HG02981 (cell line): Measurements from ENCODE around the gene EMC6.

Experiments
- ATAC-seq: cut with Tn5 transposase; IDR thresholded peaks from one replicate; pipeline ENCODE4 v1.9.1; 2021; ENCODE audit warnings: mild to moderate bottlenecking, moderate library complexity; ENCODE audit not compliant: unreplicated experiment

EMC6 gene

DNA sequence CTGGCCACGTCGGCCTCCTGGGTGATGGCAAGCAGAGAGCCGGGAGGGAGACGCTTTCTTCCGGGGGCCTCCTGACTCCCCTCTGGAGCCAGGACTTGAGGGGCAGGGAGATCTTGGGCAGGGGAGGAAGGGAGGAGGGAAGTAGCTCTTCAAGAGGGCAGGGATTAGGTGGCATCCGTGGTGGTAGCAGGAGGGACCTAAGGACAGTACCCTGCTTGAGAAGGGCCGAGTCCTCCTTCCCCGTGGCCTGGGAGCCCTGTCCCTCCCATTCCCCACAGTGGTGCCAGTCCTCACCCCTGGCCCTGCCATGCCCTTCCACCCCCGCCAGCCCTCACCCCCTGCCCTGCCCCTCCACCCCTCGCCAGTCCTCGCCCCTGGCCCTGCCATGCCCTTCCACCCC lies 12.8 kb upstream of the EMC6 start:
- ATAC-seq = no peak

DNA sequence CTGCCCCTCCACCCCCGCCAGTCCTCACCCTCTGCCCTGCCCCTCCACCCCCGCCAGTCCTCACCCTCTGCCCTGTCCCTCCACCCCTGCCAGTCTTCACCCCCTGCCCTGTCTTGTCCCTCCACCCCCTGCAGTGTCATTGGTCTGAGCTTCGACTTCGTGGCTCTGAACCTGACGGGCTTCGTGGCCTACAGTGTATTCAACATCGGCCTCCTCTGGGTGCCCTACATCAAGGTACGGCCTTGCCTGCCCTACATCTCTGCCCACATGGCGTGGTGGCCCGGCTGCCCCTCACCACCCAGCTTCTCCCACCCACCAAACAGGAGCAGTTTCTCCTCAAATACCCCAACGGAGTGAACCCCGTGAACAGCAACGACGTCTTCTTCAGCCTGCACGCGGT lies 12.3 kb upstream of the EMC6 start:
- no peak for ATAC-seq

DNA sequence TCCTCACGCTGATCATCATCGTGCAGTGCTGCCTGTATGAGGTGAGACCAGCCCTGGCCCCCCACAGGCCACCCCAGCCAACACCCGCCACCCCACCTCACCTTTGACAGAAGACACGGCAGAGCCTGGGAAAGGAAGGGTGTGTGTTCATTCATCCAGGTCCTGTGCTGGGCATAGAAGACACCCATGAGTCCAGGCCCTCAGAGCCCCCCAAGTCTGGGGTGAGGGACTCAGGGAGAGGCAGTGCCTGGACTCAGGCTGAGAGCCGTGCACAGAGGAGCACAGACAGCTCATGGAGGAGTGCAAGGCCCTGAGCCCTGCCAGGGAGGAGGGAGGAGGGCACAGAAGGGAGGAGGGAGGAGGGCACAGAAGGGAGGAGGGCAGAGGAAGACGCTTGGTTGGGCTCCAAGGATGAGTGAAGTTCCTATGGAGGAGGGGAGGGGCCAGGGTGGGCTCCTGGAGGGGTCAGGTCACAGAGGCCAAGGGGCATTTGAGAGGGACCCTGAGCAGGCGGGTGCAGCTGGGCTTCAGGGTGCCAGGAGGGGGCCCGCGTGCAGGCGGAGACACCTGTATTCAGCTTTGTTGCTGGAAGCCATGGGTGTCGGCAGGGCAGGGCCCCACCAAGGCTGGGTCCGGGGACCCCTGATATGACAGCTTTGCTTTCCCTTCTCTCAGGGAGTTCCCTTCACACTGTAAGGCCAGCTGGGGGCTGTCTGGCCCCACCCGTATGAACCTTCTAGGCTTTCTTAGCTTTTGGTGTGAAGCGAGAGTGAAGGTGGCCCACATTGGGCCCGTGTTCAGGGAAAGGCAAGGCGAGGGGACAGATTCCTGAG lies 11.6 kb upstream of the EMC6 start:
- ATAC-seq = no peak

DNA sequence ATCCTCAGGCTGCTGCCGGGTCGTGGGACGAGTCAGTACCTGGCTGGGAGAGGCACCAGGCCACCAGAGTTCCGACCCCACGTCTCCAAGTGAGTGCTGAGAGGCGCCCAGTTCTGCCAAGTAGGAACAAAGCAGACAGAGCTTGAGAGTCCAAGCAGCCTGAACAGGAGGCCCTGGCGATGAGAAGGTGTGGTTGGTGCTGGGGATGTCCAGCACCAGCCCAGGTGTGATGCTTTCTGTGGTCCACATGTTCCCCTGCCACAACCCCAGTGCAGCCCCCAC lies 11.1 kb upstream of the EMC6 start:
- ATAC-seq = no peak

DNA sequence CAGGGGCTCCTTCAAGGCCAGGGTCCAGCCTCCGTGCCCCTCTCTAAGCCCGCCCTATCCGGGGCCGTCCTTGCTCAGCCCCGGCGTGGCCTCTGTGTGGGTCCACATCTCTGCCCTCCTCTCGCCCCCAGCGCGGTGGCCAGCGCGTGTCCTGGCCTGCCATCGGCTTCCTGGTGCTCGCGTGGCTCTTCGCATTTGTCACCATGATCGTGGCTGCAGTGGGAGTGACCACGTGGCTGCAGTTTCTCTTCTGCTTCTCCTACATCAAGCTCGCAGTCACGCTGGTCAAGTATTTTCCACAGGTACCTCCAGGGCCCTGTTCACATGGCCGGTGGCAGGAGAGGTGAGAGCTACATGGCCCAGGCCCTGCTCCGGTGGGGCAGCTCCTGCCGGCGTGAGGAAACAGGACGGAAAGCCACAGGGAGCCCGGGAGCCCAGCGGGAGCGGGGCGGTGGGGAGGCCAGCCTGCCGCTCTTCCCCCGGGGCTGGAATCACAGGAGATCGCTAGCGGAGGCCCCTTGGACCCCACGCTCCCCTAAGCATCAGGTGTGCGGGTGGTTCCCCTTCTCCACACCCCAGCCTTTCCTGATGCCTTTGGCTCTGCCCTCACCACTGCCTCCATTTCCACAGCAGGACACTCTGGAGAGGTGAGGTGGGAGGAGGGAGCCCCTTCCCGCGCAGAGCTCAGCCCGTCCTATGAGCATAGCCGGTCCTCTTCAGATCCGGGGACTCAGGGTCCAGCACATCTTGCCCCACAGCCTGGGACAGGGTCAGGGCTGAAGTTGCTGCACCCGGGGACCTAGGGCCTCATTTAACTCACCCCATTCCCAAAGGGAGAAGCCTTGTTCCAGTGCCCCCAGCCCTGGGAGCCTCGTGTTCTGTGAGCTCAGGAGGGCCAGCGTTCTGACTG lies 10.5 kb upstream of the EMC6 start:
- ATAC-seq = no peak

DNA sequence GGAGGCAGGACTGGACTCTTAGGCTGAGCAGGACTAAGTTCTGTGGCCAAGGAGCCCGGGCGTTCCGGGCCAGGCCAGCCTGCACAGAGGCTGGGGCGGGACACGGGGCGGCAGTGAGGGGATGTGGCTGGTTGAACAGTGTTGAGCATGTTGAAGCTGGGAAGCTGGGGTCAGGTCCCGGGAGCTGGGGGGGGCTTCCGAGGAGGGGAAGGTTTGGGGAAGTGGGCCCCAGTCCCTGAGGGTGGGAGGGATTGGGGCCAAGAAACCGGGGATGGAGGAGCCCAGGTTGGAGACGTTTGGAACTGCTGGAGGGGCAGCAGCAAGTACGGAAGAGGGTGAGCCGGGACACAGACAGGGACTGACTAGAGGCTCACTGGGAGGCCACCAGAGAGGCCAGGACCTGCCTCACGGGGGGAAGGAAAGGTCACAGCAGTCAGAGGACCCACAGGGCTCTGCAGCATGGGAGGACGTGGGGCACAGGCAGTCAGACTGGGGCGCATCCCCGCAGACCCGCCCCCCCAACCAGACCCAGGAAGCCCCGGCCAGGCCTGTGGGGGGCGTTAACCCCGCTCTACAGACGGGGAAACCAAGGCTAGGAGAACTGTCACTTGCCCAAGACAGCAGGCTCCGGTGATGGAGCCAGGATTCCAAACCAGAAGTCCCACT lies 9.7 kb upstream of the EMC6 start:
- ATAC-seq = no peak

DNA sequence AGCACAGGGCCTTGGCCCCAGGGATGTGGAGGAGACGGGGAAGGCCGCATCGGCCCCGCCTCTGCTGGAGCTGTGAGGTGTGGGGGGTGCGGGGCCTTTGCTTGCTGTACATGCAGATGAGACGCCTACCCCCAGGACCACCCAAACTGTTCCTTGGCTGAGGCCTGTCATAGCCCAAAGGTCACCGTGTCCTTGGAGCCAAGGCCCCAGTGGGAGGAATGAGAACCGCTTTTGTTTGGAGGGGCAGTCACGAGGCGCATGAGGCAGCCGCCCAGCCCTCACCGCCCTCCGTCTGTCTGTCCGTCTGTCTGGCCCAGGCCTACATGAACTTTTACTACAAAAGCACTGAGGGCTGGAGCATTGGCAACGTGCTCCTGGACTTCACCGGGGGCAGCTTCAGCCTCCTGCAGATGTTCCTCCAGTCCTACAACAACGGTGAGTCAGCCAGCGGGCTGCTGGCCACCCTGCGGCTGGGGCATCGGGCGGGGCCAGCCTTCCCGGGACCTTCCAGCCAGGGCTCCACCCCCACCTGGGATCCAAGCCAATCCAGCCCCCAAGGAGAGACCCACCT lies 9.0 kb upstream of the EMC6 start:
- ATAC-seq = no peak

DNA sequence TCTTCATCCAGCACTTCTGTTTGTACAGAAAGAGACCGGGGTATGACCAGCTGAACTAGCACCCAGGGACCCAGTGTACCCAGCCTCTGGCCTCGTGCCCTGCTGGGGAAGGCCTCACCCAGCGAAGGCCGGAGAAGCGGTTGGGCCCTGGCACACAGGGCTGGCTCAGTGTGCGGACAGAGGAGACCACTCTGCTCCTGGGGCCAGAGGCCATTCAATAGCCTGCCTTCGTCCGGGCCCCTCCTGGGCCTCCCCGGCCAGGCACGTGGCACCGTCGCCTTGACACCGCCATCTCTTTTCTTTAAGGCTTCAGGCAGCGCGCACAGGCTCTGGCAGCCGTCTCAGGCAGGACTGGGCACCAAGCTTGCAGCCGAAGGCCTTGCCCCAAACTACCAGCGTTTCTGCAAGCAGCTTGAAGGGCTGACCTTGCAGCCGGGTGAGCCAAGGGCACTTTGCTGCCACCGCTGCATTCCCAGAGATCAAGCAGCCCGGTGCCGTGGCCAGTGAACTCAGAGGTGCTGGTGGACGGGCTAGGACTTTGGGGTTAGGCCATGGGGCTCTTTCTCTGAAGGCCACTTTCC lies 8.2 kb upstream of the EMC6 start:
- no peak for ATAC-seq

DNA sequence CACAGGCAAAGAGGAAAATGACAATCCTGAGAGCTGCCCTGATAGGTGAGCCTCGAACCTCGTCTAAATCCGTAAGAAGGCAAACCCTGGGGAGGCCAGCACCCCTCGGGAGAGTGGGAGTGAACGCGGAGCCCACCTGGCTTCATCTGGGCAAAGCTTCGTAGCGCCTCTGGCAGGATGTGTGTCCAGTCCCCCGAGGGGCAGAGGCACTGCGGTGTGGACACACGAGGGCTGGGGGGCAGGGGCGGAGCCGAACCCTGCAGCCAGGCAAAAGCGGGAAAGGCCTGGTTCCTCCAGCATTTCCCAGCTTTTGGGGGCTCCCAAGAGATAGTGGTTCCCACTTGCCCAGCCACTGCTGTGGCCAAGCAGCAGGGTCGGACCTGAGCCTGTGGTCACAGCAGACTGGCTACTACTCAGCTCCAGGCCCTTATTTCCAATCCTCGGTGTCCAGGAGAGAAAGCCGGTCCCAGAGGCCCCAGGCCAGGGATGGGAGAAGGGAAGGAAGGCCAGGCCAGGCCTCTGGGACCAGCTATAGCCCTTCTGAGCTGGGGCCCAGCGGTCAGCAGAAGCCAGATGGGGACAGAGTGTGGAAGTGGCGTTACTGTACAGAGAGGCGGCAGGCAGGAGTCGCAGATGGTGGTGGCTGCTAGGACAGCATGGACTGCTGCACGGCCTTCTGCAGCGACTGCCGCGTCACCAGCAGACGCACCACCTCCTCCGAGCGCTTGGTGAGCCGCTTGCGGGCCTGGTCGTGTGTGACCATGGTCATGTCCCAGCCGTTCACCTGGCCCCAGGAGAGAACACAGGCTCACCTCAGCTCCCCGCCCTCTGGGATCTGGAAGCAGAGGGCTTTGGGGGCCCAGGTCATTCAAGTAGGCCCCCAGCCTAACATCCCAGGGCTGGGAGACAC lies 5.3 kb upstream of the EMC6 start:
- ATAC-seq = no peak

DNA sequence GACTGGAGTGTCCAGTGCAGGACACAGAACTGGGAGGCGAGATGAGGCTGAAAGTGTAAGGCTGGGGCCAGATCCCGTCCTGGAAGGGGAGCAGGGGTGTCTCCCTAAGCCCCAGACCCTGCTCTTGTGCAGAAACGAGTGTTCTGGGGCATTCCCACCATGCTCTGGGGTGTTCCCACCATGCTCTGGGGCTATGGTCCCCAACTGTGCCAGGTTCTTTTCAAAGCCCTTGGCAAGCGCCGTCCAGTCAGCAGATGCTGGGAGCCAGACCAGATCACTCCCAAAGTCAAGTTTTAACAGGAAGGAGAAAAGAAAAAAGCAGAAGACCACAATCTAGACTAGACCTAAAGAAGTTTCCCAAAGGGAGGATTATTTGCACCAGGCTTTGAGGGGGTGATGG lies 2.8 kb upstream of the EMC6 start:
- ATAC-seq = no peak

DNA sequence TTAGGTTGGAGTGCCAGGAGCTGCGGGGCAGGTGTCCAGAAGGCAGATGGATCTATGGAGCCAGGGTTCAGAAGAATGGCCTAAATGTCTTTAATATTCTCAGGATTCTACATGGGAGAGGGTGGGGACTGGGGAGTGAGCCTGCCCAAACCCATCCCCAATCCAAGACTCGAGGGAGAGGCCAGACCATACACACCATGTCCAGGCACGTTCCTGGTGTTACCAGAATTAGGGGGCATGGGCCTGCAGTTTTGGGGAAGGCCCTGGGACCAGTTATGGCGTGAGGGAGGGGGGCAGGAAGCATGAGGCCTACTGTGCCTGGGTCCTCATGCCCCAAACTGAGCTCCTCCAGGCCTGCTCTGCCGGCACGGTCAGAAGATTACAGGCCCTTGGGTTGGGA lies 2.1 kb upstream of the EMC6 start:
- ATAC-seq = no peak

DNA sequence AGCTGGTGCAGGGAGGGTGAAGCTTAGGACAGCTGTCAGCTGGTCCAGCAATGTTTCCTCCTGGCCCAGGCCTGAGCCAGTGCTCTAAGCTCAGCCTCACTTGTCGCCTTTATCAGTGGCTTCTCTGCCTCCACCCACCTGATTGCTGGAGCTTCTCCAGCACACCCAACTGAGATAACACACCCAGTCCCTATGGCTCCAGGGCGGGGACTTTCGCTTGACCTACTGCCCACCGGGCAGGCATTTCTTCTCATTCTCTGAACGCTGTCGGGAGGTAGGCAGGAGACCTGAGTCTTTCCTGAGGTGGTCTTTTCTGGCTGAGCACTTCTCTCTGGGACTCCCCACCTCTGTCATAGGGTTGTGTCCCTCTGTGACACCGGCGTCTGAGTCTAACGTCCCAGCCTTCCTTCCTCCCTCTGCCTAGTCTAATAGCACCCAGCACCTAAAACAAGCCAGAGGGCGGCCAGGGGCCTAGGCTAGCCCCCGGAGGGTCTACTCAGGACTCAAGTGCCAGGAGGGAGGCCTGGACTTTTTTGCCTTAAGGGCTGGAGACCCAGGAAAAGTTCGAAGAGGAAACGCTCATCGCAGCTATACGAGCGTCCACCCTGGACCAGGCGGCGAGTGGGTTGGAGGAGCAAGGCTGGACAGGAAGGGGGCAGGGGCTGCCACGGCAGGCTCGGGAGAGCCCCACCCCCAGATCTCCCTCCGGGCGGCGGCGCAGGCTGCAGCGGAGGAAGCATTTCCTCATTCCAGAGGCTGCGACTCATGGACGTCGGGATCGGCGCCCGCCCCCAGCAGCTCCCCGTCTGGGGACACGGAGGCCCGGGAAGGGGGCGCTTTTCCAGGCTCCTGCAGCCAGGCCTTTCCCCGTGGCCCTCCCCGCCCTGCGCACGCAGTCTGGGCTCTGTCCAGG lies 990 bp upstream of the EMC6 start:
- ATAC-seq = no peak

DNA sequence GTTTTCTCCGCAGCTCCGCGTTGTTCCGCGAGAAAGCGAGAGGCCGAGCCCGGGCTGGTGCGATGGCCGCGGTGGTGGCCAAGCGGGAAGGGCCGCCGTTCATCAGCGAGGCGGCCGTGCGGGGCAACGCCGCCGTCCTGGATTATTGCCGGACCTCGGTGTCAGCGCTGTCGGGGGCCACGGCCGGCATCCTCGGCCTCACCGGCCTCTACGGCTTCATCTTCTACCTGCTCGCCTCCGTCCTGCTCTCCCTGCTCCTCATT lies 404 bp downstream of the EMC6 start:
- ATAC-seq = no peak

DNA sequence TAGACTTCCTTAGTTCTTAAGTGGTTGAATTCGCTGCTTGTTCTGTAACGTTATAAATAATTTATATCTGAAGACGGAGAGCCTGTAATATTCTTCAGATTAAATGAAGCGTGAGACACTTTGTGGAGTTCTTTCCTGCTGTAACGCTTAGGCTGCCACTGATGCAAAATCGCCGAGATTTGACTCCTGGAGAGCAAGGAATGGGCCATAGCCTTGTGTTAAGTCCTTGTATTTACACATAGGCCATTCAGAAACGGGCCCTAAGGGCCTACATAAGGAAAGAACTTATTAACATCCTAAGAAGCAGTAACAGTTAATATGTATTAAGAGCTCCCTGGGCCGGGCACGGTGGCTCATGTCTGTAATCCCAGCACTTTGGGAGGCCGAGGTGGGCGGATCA lies 936 bp downstream of the EMC6 start:
- no peak for ATAC-seq

DNA sequence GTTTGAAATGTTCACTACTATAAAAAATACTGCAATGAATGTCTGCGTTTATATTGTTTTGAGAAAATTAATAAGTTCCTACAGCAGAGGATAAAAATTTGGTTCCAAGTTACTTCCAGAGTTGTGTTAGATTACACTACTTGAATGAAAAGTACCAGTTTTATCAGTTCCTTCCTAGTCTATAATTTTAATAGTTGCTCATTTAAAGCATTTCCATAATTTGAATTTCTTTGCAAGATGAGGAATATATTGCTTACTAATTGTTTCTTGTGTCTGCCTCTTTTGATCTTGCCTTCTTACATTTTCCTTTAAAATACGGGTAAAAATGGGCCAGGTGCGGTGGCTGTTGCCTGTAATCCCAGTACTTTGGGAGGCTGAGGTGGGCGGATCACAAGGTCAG lies 4.0 kb downstream of the EMC6 start:
- no peak for ATAC-seq

DNA sequence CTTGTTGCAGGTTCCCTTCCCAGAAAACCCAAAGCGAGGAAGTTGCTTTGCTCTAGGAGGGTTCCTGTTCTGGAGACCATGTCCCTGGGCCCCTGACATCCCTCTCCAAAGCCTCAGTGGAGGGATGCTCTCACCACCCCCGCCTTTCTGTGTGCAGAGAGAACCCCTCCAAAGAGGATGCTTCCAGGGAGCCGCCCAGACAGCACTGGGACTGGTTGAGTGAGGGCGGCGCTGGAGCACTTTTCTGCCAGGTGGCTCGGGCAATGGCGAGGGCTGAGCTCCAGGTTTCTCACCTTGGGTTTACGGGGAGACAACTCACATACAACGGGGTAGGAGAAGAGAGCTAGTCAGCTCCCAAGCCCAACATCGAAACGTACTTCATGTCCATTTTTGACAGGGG lies 7.3 kb downstream of the EMC6 start:
- ATAC-seq = no peak

DNA sequence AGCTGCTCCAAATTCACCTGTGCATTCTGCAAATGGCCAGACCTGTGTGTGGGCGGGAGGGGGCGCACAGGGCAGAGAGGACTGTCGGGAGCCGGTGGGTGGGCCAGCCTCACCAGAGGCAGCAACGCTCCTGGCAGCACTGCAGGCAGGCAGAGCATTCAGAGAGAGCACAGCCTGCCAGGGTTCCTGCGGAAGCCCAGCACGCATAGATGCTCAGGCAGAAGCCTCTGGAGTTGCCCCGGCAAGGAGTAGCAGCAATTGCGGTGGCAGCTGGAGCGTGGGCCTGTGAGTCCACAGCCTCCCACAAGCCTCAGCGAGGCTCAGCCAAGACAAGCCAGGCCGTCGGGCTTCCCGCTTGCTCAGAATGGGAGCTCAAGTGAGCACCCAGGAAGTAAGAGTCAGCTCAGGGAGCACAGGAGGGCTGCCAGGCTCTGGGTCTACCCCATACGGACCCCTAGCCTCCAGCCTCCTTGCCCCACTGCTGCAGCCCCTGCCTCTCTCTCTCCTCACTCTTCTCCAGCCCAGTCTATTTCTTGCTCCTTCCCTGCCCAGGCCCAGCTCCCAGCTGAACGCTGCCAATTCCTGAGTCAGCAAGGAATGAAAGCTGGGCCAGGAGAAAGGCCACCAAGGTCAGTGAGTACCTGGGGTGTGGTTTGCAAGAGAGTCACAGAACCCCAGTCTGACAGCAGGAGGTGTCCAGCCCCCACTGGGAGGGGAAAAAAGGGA lies 9.6 kb downstream of the EMC6 start:
- ATAC-seq = no peak

DNA sequence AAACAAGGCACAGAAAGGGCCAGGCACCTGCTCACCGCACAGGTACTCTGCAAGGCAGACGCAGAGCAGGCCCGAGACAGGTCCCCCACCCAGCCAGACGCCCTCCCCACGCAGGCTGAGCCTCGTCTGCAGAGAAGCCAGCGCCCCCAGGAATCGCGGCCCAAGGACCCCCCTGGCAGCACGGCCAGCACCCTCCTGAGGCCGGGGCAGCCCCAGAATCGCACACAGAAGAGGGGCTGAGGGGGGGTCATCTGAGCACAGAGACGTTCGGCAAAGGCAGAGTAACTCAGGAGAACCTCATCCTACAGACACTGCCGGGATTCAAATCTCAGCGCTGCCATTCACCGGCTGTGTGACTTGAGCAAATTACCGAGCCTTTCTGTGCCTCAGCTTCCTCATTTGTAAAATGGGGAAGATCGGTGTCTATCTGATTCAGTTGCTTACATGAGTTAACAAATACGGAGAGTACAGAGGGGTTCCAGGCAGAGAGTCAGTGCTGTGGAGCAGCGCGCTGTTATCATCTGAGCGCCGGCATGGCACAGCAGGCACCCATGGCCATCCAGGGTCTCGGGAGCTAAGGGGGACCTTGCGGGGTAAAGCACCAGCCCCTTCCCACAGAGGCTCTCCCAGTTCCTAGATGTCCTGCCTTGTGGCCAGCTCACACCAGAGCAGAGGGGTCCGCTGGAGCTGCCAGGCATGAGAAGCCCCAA lies 10.4 kb downstream of the EMC6 start:
- no peak for ATAC-seq
